ENCODE data around the gene SRMS.

The SRMS gene

GRCh38 chr20:63539441-63540370, 7.8 kb downstream of the SRMS start:
- in situ Hi-C loops (cut with MboI; ENCODE audit: low sequenced_read_pairs), result no loop called here

GRCh38 chr20:63539092-63539430, 8.5 kb downstream of the SRMS start:
- in situ Hi-C loops (cut with MboI; ENCODE audit: low sequenced_read_pairs), result no loop called here

GRCh38 chr20:63538204-63539091, 9.1 kb downstream of the SRMS start:
- in situ Hi-C loops (cut with MboI; ENCODE audit: low sequenced_read_pairs), result no loop called here

- in situ Hi-C loops (cut with MboI; ENCODE audit: low sequenced_read_pairs), result no loop called here
These were observed 9.9 kb downstream of the SRMS start for GRCh38 chr20:63537525-63538203.

GRCh38 chr20:63536997-63537524, 10.5 kb downstream of the SRMS start, which contains the start of gene PTK6:
Gene PTK6 (minus strand): TSS chr20:63537376. CDS start chr20:63537314, 62 bp downstream.
- in situ Hi-C loops (cut with MboI; ENCODE audit: low sequenced_read_pairs), result no loop called here

- in situ Hi-C loops (cut with MboI; ENCODE audit: low sequenced_read_pairs), result no loop called here
These were observed 11.1 kb downstream of the SRMS start for GRCh38 chr20:63536241-63536977.

GRCh38 chr20:63534831-63535651, 12.5 kb downstream of the SRMS start:
- in situ Hi-C loops (cut with MboI; ENCODE audit: low sequenced_read_pairs), result no loop called here

- in situ Hi-C loops (cut with MboI; ENCODE audit: low sequenced_read_pairs), result no loop called here
These were observed 13.1 kb downstream of the SRMS start for GRCh38 chr20:63534427-63534830.

- in situ Hi-C loops (cut with MboI; ENCODE audit: low sequenced_read_pairs), result no loop called here
These were observed 13.6 kb downstream of the SRMS start for GRCh38 chr20:63533871-63534393.

- in situ Hi-C loops (cut with MboI; ENCODE audit: low sequenced_read_pairs), result no loop called here
These were observed 14.2 kb downstream of the SRMS start for GRCh38 chr20:63533388-63533787.

GRCh38 chr20:63532449-63532971, 15.0 kb downstream of the SRMS start:
- in situ Hi-C loops (cut with MboI; ENCODE audit: low sequenced_read_pairs), result no loop called here

- in situ Hi-C loops (cut with MboI; ENCODE audit: low sequenced_read_pairs), result no loop called here
These were observed 15.7 kb downstream of the SRMS start for GRCh38 chr20:63531686-63532448.

GRCh38 chr20:63530788-63531160, 16.8 kb downstream of the SRMS start:
- in situ Hi-C loops (cut with MboI; ENCODE audit: low sequenced_read_pairs), result no loop called here

GRCh38 chr20:63529861-63530787, 17.4 kb downstream of the SRMS start:
- in situ Hi-C loops (cut with MboI; ENCODE audit: low sequenced_read_pairs), result no loop called here

GRCh38 chr20:63529180-63529860, 18.2 kb downstream of the SRMS start:
- in situ Hi-C loops (cut with MboI; ENCODE audit: low sequenced_read_pairs), result no loop called here

- in situ Hi-C loops (cut with MboI; ENCODE audit: low sequenced_read_pairs), result no loop called here
These were observed 20.4 kb downstream of the SRMS start for GRCh38 chr20:63527184-63527583.

- in situ Hi-C loops (cut with MboI; ENCODE audit: low sequenced_read_pairs), result no loop called here
These were observed 21.6 kb downstream of the SRMS start for GRCh38 chr20:63525971-63526370.

Data from hTERT RPE-1 (cell line).